H9 (cell line): ENCODE results near the gene FN1. TPM values are rescaled to one million over a fixed set of nuclear protein-coding genes. Genes with fewer than 3 reads are reported as not detected.

Source experiments
- DNase-seq: peaks from one replicate; pipeline ENCODE4 v3.0.0-alpha.2; 2017
- H2AFZ ChIP-seq: one replicate; pipeline ENCODE4 v1.6.1; 2013; ENCODE audit warnings: mild to moderate bottlenecking, low read length, control low read depth, moderate library complexity
- H2AK5ac ChIP-seq: 2 replicates; pipeline ENCODE4 v1.6.1; 2013; ENCODE audit warnings: low read length, control low read depth, mixed read lengths; ENCODE audit not compliant: insufficient read length
- H2BK120ac ChIP-seq: one replicate; pipeline ENCODE4 v1.6.1; 2013; ENCODE audit warnings: low read depth, mild to moderate bottlenecking, low read length, control low read depth, inconsistent platforms; ENCODE audit not compliant: poor library complexity, severe bottlenecking
- H2BK12ac ChIP-seq: 2 replicates; pipeline ENCODE4 v1.6.1; 2013; ENCODE audit warnings: low read length, control low read depth, mixed read lengths, low read depth; ENCODE audit not compliant: insufficient read length
- H2BK15ac ChIP-seq: 2 replicates; pipeline ENCODE4 v1.6.1; 2013; ENCODE audit warnings: low read depth, low read length, control low read depth
- H2BK20ac ChIP-seq: one replicate; pipeline ENCODE4 v1.6.1; 2013; ENCODE audit warnings: low read depth, mild to moderate bottlenecking, low read length, control low read depth, inconsistent platforms; ENCODE audit not compliant: poor library complexity, severe bottlenecking
- H2BK5ac ChIP-seq: 2 replicates; pipeline ENCODE4 v1.6.1; 2013; ENCODE audit warnings: low read length, control low read depth, mixed read lengths; ENCODE audit not compliant: insufficient read length
- H3K14ac ChIP-seq: 2 replicates; pipeline ENCODE4 v1.6.1; 2013; ENCODE audit warnings: low read length, control low read depth; ENCODE audit not compliant: insufficient read depth
- H3K18ac ChIP-seq: 2 replicates; pipeline ENCODE4 v1.6.1; 2013; ENCODE audit warnings: low read depth, mild to moderate bottlenecking, mixed read lengths, low read length, control low read depth; ENCODE audit not compliant: insufficient read length
- H3K23ac ChIP-seq: 2 replicates; pipeline ENCODE4 v1.6.1; 2013; ENCODE audit warnings: low read length, control low read depth, mixed read lengths, low read depth; ENCODE audit not compliant: insufficient read length
- H3K23me2 ChIP-seq: 2 replicates; pipeline ENCODE4 v1.6.1; 2013; ENCODE audit warnings: low read depth, mild to moderate bottlenecking, mixed read lengths, low read length, control low read depth; ENCODE audit not compliant: insufficient read length, poor library complexity, severe bottlenecking
- H3K27ac ChIP-seq: 2 replicates; pipeline ENCODE4 v1.5.1; 2013; ENCODE audit warnings: low read length, control low read depth, mixed read lengths, low read depth; ENCODE audit not compliant: insufficient read length
- H3K27me3 ChIP-seq: 2 replicates; pipeline ENCODE4 v1.6.1; 2013; ENCODE audit warnings: low read length, control low read depth, inconsistent platforms; ENCODE audit not compliant: insufficient read depth
- H3K4ac ChIP-seq: 2 replicates; pipeline ENCODE4 v1.6.1; 2013; ENCODE audit warnings: low read depth, mild to moderate bottlenecking, control low read depth, inconsistent platforms, low read length, moderate library complexity
- H3K4me1 ChIP-seq: 2 replicates; pipeline ENCODE4 v1.6.1; 2013; ENCODE audit warnings: low read length, control low read depth, inconsistent platforms; ENCODE audit not compliant: insufficient read depth
- H3K4me2 ChIP-seq: 2 replicates; pipeline ENCODE4 v1.6.1; 2013; ENCODE audit warnings: low read length, control low read depth, mixed read lengths; ENCODE audit not compliant: insufficient read length, insufficient read depth
- H3K56ac ChIP-seq: 2 replicates; pipeline ENCODE4 v1.6.1; 2013; ENCODE audit warnings: low read depth, mild to moderate bottlenecking, mixed read lengths, low read length, control low read depth; ENCODE audit not compliant: insufficient read length
- H3K79me1 ChIP-seq: 2 replicates; pipeline ENCODE4 v1.6.1; 2013; ENCODE audit warnings: low read depth, mild to moderate bottlenecking, moderate library complexity, low read length, control low read depth, inconsistent platforms; ENCODE audit not compliant: insufficient read depth, poor library complexity, severe bottlenecking
- H3K79me2 ChIP-seq: 2 replicates; pipeline ENCODE4 v1.6.1; 2013; ENCODE audit warnings: low read length, control low read depth, inconsistent platforms; ENCODE audit not compliant: insufficient read depth
- H3K9ac ChIP-seq: 2 replicates; pipeline ENCODE4 v1.6.1; 2013; ENCODE audit warnings: low read length, control low read depth, mixed read lengths; ENCODE audit not compliant: insufficient read length; ENCODE audit errors: extremely low read depth
- H3K9me3 ChIP-seq: one replicate; pipeline ENCODE4 v1.6.1; 2013; ENCODE audit warnings: low read depth, low read length, inconsistent platforms; ENCODE audit not compliant: control insufficient read depth
- H3T11ph ChIP-seq: one replicate; pipeline ENCODE4 v1.6.1; 2013; ENCODE audit warnings: mild to moderate bottlenecking, low read length, control low read depth, inconsistent platforms
- H4K20me1 ChIP-seq: one replicate; pipeline ENCODE4 v1.6.1; 2013; ENCODE audit not compliant: control insufficient read depth, insufficient read length, insufficient read depth
- H4K5ac ChIP-seq: 2 replicates; pipeline ENCODE4 v1.6.1; 2013; ENCODE audit warnings: low read depth, mild to moderate bottlenecking, mixed read lengths, low read length, control low read depth; ENCODE audit not compliant: insufficient read length
- H4K8ac ChIP-seq: replicated peaks from 2 replicates; pipeline ENCODE4 v1.6.1; 2013; ENCODE audit warnings: low read length, control low read depth, mixed read lengths, low read depth; ENCODE audit not compliant: insufficient read length
- H4K91ac ChIP-seq: 2 replicates; pipeline ENCODE4 v1.6.1; 2013; ENCODE audit warnings: low read depth, mild to moderate bottlenecking, moderate library complexity, mixed read lengths, low read length, control low read depth; ENCODE audit not compliant: insufficient read length
- H3K27ac Mint-ChIP-seq, 3 experiments: 2 replicates in 2 of 3; 3 replicates in 1 of 3; pipeline ENCODE4 v1.8.0; 2020 to 2021; ENCODE audit warnings: mixed read lengths in 3 of 3, mild to moderate bottlenecking in 1 of 3, moderate library complexity in 1 of 3
- H3K27me3 Mint-ChIP-seq: 2 replicates; pipeline ENCODE4 v1.8.0; 2021; ENCODE audit warnings: low read depth, mild to moderate bottlenecking, moderate library complexity, mixed read lengths
- H3K36me3 Mint-ChIP-seq, 3 experiments: 2 replicates in 2 of 3; 3 replicates in 1 of 3; pipeline ENCODE4 v1.8.0; 2020 to 2021; ENCODE audit warnings: low read depth in 3 of 3, mixed read lengths in 3 of 3; ENCODE audit not compliant: insufficient read depth in 1 of 3
- H3K4me1 Mint-ChIP-seq, 2 experiments: 2 replicates each; pipeline ENCODE4 v1.8.0; 2020; ENCODE audit warnings: mixed read lengths in 2 of 2
- H3K4me3 Mint-ChIP-seq, 2 experiments: 2 replicates in 1 of 2; 3 replicates in 1 of 2; pipeline ENCODE4 v1.8.0; 2020 to 2021; ENCODE audit warnings: mild to moderate bottlenecking in 2 of 2, mixed read lengths in 2 of 2, moderate library complexity in 1 of 2
- H3K9me3 Mint-ChIP-seq, 2 experiments: 2 replicates in 1 of 2; 3 replicates in 1 of 2; pipeline ENCODE4 v1.8.0; 2020; ENCODE audit warnings: mild to moderate bottlenecking in 2 of 2, mixed read lengths in 2 of 2, moderate library complexity in 1 of 2
- WGBS: extraction: QIAGEN DNeasy Blood & Tissue Kit; methylation state at CpG from one replicate; pipeline ENCODE4 v1.1.7; 2013; ENCODE audit warnings: missing lambda C conversion rate, low lambda C conversion rate, mixed read lengths; ENCODE audit not compliant: insufficient read length; ENCODE audit errors: extremely low coverage; 5-methylcytosine and 5-hydroxymethylcytosine counted together
- total RNA-seq: library from RNA; stranded (reverse); gene quantifications from 2 replicates; pipeline ENCODE4 v1.2.1, GENCODE V29; 2021
- TF ChIP-seq, protein P1 (sequence below): fragments of 200-600 bp; sonication (generic); conservative IDR thresholded peaks from 3 replicates; pipeline ENCODE4 v1.8.0; 2021; ENCODE audit warnings: antibody characterized with exemption, mild to moderate bottlenecking

Gene FN1
- total RNA-seq, 1 experiment from 2014 or later = 56.0 TPM

- H3K79me2 ChIP-seq = no peaks in the 10 kb centered on the region
- H3K9ac ChIP-seq = no peak overlapping the region
- no peak overlapping the region for H3K56ac ChIP-seq
- no peaks in the 10 kb centered on the region for H3K4me1 Mint-ChIP-seq
- no peak overlapping the region for H3K4me3 Mint-ChIP-seq
- H3K27me3 Mint-ChIP-seq = no peaks in the 10 kb centered on the region
- H3K9me3 Mint-ChIP-seq = no peaks in the 10 kb centered on the region
- no peaks in the 10 kb centered on the region for H3K79me1 ChIP-seq
- no peaks in the 10 kb centered on the region for H4K20me1 ChIP-seq
- no peak overlapping the region for H2AK5ac ChIP-seq
- no peak overlapping the region for H2BK15ac ChIP-seq
- no peak overlapping the region for H2AFZ ChIP-seq
- no peak overlapping the region for H2BK120ac ChIP-seq
- no peak overlapping the region for H3K27ac ChIP-seq
- no peak overlapping the region for H3K18ac ChIP-seq
- H2BK20ac ChIP-seq = no peak overlapping the region
- no peak overlapping the region for H2BK12ac ChIP-seq
- H3K27me3 ChIP-seq = no peaks in the 10 kb centered on the region; the same call in 1 of the 2 replicates
- DNase-seq = no peak
- H3K4me1 ChIP-seq = no peaks in the 10 kb centered on the region
- no peak overlapping the region for H3K4ac ChIP-seq
- peaks cover 15 to 41% (median 21%) of the 10 kb centered on the region in 3 experiments; a peak in 6 of 7 replicates for H3K36me3 Mint-ChIP-seq
- H3K27ac Mint-ChIP-seq = no peak overlapping the region
- no peak overlapping the region for H3K4me2 ChIP-seq
- H4K91ac ChIP-seq = no peak overlapping the region
- WGBS = no CpG with 5 or more reads among the region's 10 CpGs
- no peak overlapping the region for H3K14ac ChIP-seq
- no peak overlapping the region for H2BK5ac ChIP-seq
- no peak overlapping the region for H3T11ph ChIP-seq
- H3K9me3 ChIP-seq = no peaks in the 10 kb centered on the region
- no peak overlapping the region for H3K23ac ChIP-seq
- TF ChIP-seq, protein P1, sequence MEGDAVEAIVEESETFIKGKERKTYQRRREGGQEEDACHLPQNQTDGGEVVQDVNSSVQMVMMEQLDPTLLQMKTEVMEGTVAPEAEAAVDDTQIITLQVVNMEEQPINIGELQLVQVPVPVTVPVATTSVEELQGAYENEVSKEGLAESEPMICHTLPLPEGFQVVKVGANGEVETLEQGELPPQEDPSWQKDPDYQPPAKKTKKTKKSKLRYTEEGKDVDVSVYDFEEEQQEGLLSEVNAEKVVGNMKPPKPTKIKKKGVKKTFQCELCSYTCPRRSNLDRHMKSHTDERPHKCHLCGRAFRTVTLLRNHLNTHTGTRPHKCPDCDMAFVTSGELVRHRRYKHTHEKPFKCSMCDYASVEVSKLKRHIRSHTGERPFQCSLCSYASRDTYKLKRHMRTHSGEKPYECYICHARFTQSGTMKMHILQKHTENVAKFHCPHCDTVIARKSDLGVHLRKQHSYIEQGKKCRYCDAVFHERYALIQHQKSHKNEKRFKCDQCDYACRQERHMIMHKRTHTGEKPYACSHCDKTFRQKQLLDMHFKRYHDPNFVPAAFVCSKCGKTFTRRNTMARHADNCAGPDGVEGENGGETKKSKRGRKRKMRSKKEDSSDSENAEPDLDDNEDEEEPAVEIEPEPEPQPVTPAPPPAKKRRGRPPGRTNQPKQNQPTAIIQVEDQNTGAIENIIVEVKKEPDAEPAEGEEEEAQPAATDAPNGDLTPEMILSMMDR = no peak
- H4K8ac ChIP-seq = no peak overlapping the region
- H4K5ac ChIP-seq = no peak overlapping the region
- H3K23me2 ChIP-seq = peaks cover 2% of the 10 kb centered on the region
These were observed 61.0 kb downstream of the FN1 start for GRCh38 chr2:215374642-215375466.
